Vagina (tissue), 2 donors: ENCODE results near the gene TMCO5A. TPM values are rescaled to one million over a fixed set of nuclear protein-coding genes. Genes with fewer than 3 reads are reported as not detected.

Source experiments
- DNase-seq, 2 donors: peaks; one replicate each; pipeline ENCODE4 v3.0.0-alpha.2; 2017; ENCODE audit errors: extremely low spot score in 2 of 2
- H3K27ac ChIP-seq: fragments of 200-600 bp; sonication (generic); one replicate; pipeline ENCODE4 v1.5.1; 2019
- H3K27me3 ChIP-seq: fragments of 200-600 bp; sonication (generic); one replicate; pipeline ENCODE4 v1.5.1; 2019
- H3K36me3 ChIP-seq, 2 donors: fragments of 200-600 bp; sonication (generic); one replicate each; pipeline ENCODE4 v1.5.1; 2017 to 2019
- H3K4me1 ChIP-seq: fragments of 200-600 bp; sonication (generic); one replicate; pipeline ENCODE4 v1.5.1; 2019
- H3K4me3 ChIP-seq, 2 donors: fragments of 200-600 bp; sonication (generic); 1 replicate in 1 of 2; 2 replicates in 1 of 2; pipeline ENCODE4 v1.5.1; 2016 to 2019
- H3K9me3 ChIP-seq: fragments of 200-600 bp; sonication (generic); one replicate; pipeline ENCODE4 v1.5.1; 2019
- POLR2A ChIP-seq, 2 donors: fragments of 450-650 bp; IDR thresholded peaks; one replicate each; pipeline ENCODE4 v1.6.1; 2017; ENCODE audit warnings: antibody characterized with exemption in 2 of 2, mild to moderate bottlenecking in 2 of 2, moderate library complexity in 2 of 2
- POLR2AphosphoS5 ChIP-seq, 2 donors: sonication (generic); formaldehyde crosslinking; IDR thresholded peaks; one replicate each; pipeline ENCODE4 v1.9.0; 2017; ENCODE audit warnings: antibody characterized with exemption in 2 of 2, mild to moderate bottlenecking in 2 of 2, low read depth in 1 of 2; ENCODE audit not compliant: insufficient read depth in 1 of 2
- intact Hi-C: fragments of 100-400 bp; cut with DNase I; formaldehyde crosslinking; loops from one replicate; pipeline ENCODE4 v1.15.1; 2023
- total RNA-seq: library from RNA; depleted of rRNA; stranded (reverse); fragments of >200 nt; gene quantifications from one replicate; pipeline ENCODE4 v1.2.3, GENCODE V29; 2016
- TF ChIP-seq, protein P1 (sequence below), 3 experiments: fragments of 450-650 bp in 2 of 3; fragments of 200-600 bp in 1 of 3; sonication (generic) in 1 of 3; IDR thresholded peaks; one replicate each; pipeline ENCODE4 v1.5.1; 2017 to 2019; ENCODE audit warnings: antibody characterized with exemption in 3 of 3, mild to moderate bottlenecking in 2 of 3, moderate library complexity in 2 of 3

The TMCO5A gene
- total RNA-seq, 1 donor from 2014 or later = not detected

- H3K4me1 ChIP-seq = no peaks in the 10 kb centered on the region
- DNase-seq = no peak
- no peak overlapping the region for H3K27ac ChIP-seq
- H3K9me3 ChIP-seq = no peaks in the 10 kb centered on the region
- no peaks in the 10 kb centered on the region for H3K36me3 ChIP-seq
- H3K4me3 ChIP-seq = no peak overlapping the region
- no peaks in the 10 kb centered on the region for H3K27me3 ChIP-seq
- TF ChIP-seq, protein P1, sequence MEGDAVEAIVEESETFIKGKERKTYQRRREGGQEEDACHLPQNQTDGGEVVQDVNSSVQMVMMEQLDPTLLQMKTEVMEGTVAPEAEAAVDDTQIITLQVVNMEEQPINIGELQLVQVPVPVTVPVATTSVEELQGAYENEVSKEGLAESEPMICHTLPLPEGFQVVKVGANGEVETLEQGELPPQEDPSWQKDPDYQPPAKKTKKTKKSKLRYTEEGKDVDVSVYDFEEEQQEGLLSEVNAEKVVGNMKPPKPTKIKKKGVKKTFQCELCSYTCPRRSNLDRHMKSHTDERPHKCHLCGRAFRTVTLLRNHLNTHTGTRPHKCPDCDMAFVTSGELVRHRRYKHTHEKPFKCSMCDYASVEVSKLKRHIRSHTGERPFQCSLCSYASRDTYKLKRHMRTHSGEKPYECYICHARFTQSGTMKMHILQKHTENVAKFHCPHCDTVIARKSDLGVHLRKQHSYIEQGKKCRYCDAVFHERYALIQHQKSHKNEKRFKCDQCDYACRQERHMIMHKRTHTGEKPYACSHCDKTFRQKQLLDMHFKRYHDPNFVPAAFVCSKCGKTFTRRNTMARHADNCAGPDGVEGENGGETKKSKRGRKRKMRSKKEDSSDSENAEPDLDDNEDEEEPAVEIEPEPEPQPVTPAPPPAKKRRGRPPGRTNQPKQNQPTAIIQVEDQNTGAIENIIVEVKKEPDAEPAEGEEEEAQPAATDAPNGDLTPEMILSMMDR (IDR thresholded peaks at IDR 0.05) = peak; percentile 19 to 57 (median 43)
- TF ChIP-seq POLR2AphosphoS5 (IDR thresholded peaks at IDR 0.05; ENCODE audit: insufficient read depth in 1 of 2, low read depth in 1 of 2) (peak in 1 of 2 donors; percentile 25), POLR2A (IDR thresholded peaks at IDR 0.05) (no peak)
- intact Hi-C loops = loop anchor here (10.0 kb wide), 2 partner anchors 359 to 389 kb away; no protein-coding TSS in a partner anchor
Measured at GRCh38 chr15:37995461-37996347, 61.3 kb downstream of the TMCO5A start.
